T-helper 9 cell (primary cell): ENCODE measurements around the gene ADIPOR2.
"Not testable (repeated sequence)": the region's sequence is repeated elsewhere in the genome, so short reads cannot be mapped to it uniquely, and the experiment has no call there.

Experiments
- DNase-seq: peaks from one replicate; pipeline ENCODE4 v3.0.0-alpha.2; 2020

The ADIPOR2 gene

DNA sequence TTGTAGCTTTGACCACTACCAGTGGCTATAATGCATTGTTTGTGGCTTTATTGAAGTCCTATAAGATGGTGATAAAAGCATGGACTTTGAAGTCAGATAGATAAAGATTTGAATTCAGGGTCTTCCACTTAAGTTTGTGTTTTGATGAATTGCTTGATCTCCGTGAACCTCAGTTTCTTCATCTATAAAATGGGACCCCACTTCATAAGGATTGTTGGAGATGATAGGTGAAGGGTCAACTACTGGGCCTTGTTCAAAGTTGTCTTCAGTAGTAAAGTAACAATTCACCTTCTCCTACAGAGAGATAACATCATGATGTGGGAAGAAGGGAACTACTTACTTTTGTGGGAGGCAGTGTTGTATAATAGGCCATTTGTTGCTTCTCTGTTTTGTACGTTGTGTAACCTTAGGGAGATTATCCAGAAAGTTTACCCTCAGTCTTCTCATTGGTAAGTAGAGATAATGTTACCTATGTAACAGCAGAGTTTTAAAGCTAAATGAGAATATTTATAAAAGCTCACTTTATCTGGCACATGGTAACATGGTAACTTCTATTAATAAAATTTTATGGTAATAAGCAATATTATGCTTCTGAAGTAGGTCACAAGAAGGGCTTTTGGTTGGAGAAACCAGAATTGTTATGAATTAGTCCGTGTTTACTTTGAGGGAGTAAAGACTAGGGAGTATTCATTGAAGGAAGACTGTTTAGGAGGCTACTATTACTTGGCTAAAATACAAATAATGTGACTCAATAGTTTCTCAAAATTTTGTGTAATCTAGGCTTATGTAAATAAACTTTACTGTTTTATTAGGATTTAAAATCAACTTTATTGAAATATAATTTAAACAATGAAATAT is 15.1 kb downstream of the ADIPOR2 start:
- no peak for DNase-seq

DNA sequence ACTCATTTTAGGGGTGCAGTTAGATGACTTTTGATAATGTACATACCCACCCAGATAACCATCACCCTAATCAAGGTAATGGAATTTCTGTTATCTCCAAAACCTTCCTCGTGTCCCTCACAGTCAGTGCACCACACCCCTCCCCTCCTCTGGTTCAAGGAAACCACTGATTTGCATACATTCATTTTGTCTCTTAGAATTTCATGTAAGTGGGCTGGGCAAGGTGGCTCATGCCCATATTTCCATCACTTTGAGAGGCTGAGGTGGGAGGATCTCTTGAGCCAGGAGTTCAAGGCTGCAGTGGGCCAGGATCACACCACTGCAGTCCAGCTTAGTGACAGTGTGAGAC is 15.7 kb downstream of the ADIPOR2 start:
- DNase-seq: no peak

DNA sequence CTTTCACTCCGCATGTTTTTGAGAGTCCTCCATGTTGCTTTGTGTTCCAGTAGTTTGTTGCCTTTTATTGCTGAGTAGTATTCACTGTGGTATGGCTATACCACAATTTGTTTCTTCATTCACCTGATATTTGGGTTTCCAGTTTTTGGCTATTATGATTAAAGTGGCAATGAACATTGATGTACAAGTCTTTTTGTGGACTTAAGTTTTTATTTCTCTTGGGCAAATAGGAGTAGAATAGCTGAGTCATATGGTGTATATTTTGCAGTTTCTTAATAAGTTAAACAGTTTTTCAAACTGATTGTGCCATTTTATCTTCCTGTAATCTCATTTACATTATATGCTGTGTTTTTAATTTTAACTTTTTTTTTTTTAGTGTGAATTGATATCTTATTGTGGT is 16.2 kb downstream of the ADIPOR2 start:
- no peak for DNase-seq

DNA sequence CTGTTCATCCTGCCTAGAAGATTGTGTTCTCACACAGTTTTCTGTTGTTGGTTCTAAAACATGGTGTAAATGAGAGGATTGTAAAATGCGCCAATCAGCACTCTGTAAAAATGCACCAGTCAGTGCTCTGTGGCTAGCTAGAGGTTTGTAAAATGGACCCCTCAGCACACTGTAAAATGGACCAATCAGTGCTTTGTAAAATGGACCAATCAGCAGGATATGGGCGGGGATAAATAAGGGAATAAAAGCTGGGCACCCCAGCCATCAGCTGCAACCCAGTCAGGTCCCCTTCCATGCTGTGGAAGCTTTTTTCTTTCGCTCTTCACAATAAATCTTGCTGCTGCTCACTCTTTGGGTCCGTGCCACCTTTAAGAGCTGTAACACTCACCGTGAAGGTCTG is 19.1 kb downstream of the ADIPOR2 start:
- DNase-seq: not testable (repeated sequence)

DNA sequence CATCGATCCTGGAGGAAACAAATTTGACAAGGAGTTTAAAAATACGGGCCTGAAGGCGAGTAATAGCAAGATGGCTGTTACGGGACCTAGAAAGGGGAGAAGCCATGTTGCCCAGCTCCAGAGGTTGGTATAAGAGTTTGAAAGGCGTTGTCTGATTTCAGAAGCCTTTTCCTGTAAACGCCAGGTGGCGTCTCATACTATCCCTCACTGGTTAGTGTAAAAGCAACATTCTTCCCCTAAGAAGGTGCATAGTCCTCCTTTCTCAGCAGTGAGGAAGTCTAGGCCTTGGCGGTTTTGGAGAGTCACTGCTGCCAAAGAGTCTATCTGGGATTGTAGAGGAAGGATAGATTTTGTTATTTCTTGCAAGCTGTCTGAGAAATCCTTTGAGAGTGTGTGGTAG is 20.0 kb downstream of the ADIPOR2 start:
- DNase-seq: not testable (repeated sequence)

DNA sequence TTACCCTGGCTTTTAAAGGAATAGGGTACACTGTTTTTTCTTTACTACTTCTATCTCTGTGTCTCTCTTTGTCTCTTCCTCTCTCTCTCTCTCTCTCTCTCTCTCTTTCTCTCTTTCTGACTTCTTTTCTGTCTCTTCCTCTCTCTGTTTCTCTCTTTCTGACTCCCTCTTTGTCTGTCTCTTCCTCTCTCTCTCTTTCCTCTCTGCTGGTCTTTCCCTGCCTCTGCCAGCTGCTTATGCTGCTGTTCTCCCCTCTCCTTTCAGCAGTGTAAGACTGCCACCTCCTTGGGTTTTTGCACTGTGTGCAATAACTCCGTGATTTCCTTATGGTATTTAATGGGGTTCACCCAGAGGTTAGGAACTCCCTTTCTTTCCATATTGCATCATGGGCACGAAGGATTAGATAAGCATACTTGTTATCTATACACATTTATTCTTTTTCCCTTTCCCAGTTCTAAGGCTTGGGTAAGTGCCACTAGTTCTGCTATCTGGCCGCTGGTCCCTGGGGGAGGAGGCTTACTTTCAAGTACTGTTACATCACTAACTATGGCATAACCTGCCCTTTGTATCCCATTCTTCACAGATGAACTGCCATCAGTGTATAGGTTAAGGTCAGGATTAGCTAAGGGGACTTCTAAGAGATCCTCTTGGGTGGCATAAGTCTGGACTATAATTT is 20.8 kb downstream of the ADIPOR2 start:
- DNase-seq: not testable (repeated sequence)

DNA sequence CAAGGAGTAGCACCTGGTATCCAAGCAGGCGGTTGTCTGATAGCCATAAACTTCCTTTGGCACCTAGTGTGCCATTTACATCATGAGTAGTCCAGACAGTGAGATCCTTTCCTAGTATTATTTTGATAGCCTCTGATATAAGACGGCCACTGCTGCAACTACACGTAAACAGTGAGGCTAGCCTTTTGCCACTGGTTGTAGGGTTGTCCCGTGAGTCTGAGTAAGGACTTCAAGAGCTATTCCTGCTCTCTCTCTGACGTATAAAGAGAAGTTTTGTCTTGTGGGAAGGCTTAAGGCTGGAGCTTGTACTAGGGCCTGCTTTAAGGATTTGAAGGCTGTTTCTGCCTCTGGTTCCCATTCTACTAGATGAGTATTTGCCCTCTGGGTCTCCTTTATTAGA is 21.4 kb downstream of the ADIPOR2 start:
- not testable (repeated sequence) for DNase-seq

DNA sequence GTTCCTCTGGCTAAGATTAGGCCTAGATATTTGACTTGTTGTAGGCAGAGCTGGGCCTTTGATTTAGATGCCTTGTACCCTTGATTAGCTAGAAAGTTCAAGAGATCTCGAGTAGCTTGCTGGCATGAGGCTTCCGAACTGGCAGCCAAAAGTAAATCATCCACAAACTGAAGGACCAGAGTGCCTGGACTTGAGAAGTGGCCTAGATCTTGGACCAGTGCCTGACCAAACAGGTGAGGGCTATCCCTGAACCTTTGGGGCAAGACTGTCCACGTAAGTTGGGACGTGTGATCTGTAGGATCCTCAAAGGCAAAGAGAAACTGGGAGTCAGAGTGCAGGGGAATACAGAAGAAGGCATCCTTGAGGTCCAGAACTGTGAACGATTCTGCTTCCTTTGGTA is 22.0 kb downstream of the ADIPOR2 start:
- not testable (repeated sequence) for DNase-seq

DNA sequence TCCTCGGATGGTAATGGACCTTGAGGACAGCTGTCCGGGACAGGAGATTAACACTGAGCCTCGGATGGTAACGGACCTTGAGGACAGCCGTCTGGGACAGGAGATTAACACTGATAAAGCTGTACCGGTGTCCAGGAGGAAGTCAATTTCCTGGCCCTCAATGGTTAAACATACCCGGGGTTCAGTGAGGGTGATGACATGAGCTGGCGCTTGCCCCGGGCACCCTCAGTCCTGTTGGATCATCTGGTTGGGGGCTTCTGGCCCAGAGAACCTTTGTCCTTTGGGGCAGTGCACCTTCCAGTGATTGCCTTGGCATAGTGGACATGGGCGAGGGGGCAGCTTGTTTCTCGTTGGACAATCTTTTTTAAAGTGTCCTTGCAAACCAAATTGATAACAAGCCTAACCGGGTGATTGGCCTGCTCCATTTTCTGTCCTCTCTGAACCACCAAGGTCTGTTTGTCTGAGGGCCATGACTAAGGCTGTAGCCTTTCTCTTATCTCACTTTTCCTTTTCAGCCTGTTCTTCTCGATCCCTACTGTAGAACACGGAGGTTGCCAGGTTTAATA is 23.0 kb downstream of the ADIPOR2 start:
- DNase-seq: not testable (repeated sequence)

DNA sequence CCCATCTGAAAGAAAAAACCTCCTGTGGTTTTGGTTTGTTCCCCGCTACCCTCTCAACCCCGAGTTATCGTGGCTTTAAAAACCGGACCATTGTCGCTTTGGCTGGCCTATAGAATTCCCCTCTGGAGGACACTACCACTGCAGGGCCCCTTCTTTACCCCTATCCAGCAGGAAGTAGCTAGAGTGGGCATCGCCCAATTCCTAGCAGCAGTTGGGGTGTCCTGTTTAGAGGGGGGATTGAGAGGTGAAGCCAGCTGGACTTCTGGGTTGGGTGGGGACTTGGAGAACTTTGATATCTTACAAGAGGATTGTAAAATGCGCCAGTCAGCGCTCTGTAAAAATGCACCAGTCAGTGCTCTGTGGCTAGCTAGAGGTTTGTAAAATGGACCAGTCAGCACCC is 24.6 kb downstream of the ADIPOR2 start:
- DNase-seq: not testable (repeated sequence)

DNA sequence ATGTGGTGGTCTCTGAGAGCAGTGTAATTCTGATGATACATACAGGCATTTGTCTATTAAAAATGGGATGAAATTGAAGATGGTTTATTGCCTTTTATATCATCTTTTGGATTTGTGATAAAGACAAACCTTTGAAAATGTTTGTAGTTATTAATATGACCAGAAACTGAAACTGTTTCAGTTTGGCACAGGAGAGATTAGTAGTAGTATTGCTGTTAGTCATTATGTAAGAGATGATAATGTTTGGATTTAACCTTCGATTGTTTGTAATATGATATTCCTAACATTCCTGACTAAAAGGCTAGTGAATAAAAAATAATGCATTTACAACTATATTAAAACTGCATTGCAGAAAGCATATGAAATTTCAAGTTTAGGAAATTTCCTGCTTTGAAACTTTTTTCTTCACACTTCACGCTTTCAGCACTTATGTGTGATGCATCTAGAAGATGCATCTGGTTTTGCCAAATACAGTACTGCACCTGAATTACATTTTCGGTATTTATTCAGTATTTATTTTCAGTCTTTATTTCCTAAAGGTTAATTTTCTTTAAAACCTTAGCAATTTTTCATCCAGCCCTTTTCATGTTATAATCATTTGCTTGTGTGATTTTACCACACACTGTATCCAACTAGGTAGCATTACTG is 25.5 kb downstream of the ADIPOR2 start:
- no peak for DNase-seq

DNA sequence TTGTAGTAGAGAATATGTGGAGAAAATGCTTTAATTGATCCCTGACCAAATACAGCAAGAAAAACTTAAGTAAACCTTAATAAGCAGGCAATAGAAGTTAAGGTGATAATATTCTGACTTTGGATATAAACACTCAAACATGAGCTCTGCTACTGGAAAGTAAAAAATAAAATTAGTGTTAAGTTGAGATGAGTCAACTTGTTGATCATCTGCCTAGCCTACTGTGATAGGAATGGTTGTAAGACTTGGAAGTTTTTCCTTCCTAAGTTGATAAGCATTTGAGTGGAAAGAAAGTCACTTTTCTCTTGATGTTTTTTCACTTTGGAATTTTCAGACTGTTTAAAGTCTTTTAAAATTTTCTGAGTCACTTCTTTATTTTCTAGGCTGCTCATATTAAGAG is 26.0 kb downstream of the ADIPOR2 start:
- DNase-seq: no peak

DNA sequence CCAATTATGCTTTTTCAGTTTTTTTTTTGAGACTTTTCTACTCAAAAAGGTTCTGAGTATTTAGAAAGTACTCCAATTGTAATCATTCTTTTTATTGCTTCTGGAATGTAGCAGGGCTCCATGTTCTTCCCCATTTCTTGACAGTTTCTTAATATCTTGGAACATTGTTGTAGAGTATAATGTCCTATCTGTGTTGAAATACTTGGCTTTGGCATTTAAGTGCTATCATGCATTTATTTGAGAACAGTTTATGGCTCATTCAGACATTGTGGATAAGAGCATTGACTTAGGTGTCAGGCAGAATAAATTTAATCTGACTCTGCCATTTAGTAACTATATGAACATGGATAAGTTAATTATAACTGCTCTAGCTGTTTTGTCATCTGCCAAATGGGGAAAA is 28.3 kb downstream of the ADIPOR2 start:
- DNase-seq: no peak

DNA sequence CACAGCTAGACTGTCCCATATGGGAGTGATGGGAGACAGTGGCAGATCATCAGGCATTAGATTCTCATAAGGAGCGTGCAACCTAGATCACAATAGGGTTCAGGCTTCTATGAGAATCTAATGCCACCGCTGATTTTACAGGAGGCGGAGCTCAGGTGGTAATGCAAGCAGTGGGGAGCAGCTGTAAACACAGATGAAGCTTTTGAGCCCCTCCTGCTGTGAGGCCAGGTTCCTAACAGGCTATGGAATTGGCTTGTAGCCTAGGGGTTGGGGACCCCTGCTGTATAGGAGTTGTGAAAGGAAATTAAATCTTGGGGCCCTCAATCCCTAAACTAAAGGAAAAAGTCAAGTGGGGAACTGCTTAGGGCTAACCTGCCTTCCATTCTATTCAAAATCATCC is 29.6 kb downstream of the ADIPOR2 start:
- no peak for DNase-seq

DNA sequence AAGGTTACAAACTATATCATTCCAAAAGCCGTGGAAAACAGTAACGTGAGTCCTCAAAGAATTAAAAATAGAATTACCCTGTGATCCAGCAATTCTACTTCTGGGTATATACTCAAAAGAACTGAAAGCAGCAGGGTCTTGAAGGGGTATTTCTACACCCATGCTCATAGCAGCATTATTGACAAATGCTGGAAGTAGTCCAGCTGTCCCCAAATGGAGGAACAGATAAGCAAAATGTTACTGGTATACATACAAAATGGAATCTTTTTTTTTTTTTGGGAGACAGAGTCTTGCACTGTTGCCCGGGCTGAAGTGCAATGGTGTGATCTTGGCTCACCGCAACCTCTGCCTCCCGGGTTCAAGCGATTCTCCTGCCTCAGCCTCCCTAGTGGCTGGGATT is 32.9 kb downstream of the ADIPOR2 start:
- DNase-seq: no peak

DNA sequence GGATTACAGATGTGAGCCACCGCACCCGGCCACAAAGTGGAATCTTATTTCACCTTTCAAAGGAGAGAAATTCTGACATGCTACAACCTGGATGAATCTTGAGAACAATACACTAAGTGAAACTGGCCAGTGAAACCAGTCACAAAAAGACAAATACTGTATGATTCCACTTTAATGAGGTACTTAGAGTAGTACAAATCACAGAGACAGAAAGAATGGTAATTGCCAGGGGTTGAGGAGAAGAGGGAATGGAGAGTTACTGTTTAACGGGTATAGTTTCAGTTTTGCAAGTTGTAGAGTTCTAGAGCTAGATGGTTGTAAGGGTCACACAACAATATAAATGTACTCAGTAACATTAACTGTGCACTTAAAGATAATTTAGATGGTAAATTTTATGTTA is 33.4 kb downstream of the ADIPOR2 start:
- DNase-seq: no peak

DNA sequence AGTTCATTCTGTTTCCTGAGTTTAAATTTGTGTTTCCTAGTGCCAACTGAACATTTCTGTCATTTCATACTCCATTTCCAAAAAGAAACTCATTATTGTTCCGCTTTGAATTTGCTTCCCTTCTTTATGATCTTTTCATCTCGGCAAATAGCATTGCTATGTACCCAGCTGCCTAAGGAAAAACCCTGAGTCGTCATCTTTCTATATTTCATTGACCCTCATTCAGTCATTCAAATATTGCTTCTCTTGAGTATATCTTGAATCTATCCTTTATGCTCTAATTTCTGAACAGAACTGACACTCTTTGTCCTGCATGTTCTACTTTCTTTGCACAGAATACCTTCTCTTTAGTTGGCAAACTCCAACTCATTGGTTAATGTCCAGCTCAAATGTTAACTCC is 35.9 kb downstream of the ADIPOR2 start:
- DNase-seq: no peak

DNA sequence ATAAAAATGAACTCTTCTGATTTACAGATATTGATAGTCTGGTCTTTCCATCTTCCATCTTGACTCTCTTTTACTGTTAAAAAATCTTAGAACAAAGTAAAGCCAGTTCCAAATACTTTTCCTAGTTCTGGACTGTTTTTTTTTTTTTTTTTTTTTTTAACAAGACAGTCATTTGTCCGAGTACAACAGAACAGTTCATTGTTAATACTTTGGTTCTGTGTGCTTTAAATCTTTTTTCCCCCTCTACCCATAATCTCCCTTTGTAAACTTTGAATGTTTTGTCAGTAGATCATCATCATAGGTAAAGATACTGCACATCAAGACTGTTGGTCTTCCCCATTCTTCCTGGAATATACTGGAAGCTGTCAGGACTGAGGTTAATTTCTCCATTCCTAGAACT is 38.0 kb downstream of the ADIPOR2 start:
- DNase-seq: no peak

DNA sequence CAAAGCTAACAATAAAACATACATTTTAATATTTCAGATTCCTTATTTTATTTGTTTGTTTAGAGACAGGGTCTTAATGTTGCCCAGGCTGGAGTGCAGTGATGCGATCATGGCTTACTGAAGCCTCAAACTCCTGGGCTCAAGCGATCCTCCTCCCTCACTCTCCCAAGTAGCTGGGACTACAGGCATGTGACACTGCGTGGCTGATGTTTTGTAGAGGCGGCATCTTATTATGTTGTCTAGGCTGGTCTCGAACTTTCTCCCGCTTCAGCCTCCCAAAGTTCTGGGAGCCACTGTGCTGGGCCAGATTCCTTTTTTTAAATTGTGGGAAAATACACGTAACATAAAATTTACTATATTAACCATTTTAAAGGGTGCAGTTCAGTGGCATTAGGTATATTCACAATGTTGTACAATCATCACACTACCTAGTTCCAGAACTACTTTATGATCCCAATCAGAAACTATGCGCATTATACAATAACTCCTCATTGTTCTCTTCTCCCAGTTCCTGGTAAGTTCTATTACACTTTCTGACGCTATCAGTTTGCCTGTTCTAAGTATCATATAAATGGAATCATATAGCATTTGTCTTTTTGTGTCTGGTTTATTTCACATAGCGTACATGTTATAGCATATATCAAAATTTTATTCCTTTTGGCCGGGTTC is 40.3 kb downstream of the ADIPOR2 start:
- DNase-seq: no peak

DNA sequence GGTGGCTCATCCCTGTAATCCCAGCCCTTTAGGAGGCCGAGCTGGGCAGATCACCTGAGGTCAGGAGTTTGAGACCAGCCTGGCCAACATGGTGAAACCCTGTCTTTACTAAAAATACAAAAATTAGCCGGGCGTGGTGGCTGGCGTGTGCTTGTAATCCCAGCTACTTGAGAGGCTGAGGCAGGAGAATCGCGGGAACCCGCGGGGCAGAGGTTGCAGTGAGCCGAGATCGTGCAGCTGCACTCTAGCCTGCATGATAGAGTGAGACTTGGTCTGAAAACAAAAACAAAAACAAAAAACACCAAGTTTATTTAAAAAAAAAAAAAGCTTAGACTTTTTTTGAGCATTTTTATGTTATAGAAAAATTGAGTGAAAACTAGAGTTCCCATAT is 40.8 kb downstream of the ADIPOR2 start:
- not testable (repeated sequence) for DNase-seq

DNA sequence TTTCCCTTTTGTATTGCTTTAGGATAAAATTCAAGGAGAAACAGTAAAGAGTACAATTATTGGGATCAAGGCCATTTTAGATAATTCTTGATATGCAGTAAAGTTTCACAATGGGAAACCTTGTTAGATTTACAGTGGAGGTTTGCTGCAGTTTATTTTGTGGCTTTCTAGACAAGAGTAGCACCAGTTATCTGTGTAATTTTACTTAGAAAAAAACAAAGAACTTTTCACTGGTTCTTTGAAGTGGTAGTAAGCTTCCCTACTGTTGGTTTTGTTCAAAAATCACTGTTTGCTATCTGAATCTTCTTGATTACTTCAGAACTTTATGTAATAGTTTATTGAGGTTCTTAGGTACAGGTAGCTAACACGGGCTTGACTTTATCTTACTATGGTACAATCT is 42.0 kb downstream of the ADIPOR2 start:
- no peak for DNase-seq

DNA sequence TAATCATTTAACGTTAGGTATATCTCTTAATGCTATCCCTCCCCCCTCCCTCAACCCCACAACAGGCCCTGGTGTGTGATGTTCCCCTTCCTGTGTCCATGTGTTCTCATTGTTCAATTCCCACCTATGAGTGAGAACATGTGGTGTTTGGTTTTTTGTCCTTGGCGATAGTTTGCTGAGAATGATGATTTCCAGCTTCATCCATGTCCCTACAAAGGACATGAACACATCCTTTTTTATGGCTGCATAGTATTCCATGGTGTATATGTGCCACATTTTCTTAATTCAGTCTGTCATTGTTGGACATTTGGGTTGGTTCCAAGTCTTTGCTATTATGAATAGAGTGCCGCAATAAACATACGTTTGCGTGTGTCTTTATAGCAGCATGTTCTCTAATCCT is 42.8 kb downstream of the ADIPOR2 start:
- not testable (repeated sequence) for DNase-seq

DNA sequence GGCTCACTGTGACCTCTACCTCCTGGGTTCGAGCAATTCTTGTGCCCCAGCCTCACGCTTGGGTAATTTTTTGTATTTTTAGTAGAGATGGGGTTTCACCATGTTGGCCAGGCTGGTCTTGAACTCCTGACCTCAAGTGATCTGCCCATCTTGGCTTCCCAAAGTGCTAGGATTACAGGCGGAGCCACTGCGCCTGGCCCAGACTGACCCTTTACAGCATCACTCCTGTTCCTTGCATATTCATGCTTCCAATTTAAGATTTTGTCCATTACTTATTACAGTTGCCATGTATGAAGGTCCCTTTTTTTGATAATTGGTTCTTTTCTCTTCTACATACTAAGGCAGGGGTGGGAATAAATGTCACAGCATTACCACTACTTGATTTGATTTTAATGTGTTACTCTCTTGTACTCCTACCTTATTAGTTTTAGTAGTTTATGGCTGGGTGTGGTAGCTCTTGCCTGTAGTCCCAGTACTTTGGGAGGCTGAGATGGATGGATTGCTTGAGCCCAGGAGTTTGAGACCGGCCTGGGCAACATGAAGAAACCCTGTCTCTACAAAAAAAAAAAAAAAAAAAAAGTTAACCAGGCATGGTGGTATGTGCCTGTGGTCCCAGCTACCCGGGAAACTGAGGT is 46.9 kb downstream of the ADIPOR2 start:
- DNase-seq: no peak
